DOHH2 (cell line): Measurements from ENCODE around the gene PKD1L1.

Experiments used
- H3F3A ChIP-seq: fragments of 200-600 bp; sonication (generic), shearing (Covaris generic); 2 replicates; pipeline ENCODE4 v1.6.0; 2016; ENCODE audit warnings: antibody characterized with exemption, mild to moderate bottlenecking; ENCODE audit not compliant: control insufficient read depth, insufficient read depth
- H3K27ac ChIP-seq: fragments of 200-600 bp; sonication (generic); 2 replicates; pipeline ENCODE4 v1.5.1; 2014; ENCODE audit warnings: low read depth, mild to moderate bottlenecking, low read length, moderate library complexity
- H3K27me3 ChIP-seq: fragments of 200-600 bp; sonication (generic); 2 replicates; pipeline ENCODE4 v1.6.1; 2014; ENCODE audit warnings: mild to moderate bottlenecking, low read length, mixed read lengths; ENCODE audit not compliant: control insufficient read depth
- H3K36me3 ChIP-seq: fragments of 200-600 bp; sonication (generic); 2 replicates; pipeline ENCODE4 v1.6.1; 2014; ENCODE audit warnings: mild to moderate bottlenecking, low read length, moderate library complexity, mixed read lengths; ENCODE audit not compliant: control insufficient read depth
- H3K4me1 ChIP-seq: fragments of 200-600 bp; sonication (generic); 2 replicates; pipeline ENCODE4 v1.6.1; 2014; ENCODE audit warnings: mild to moderate bottlenecking, low read length, mixed read lengths; ENCODE audit not compliant: control insufficient read depth
- H3K4me2 ChIP-seq: fragments of 200-600 bp; sonication (generic); 2 replicates; pipeline ENCODE4 v1.6.0; 2014; ENCODE audit warnings: mild to moderate bottlenecking, low read length, moderate library complexity
- H3K4me3 ChIP-seq: fragments of 200-600 bp; sonication (generic); 2 replicates; pipeline ENCODE4 v1.5.1; 2014; ENCODE audit warnings: mild to moderate bottlenecking, low read length, mixed read lengths
- H3K79me2 ChIP-seq: fragments of 200-600 bp; sonication (generic); 2 replicates; pipeline ENCODE4 v1.6.1; 2014; ENCODE audit warnings: mild to moderate bottlenecking, low read length, mixed read lengths; ENCODE audit not compliant: control insufficient read depth
- H3K9me2 ChIP-seq: fragments of 200-600 bp; sonication (generic); replicated peaks from 2 replicates; pipeline ENCODE4 v1.6.1; 2014; ENCODE audit warnings: mild to moderate bottlenecking, low read length, mixed read lengths; ENCODE audit not compliant: control insufficient read depth
- H3K9me3 ChIP-seq: fragments of 200-600 bp; sonication (generic); 2 replicates; pipeline ENCODE4 v1.6.1; 2014; ENCODE audit warnings: antibody characterized with exemption, low read length, mixed read lengths; ENCODE audit not compliant: control insufficient read depth, insufficient read depth
- H4K20me1 ChIP-seq: fragments of 200-600 bp; sonication (generic); 2 replicates; pipeline ENCODE4 v1.6.0; 2014; ENCODE audit warnings: low read depth, mild to moderate bottlenecking, antibody characterized with exemption, low read length, moderate library complexity; ENCODE audit not compliant: control insufficient read depth, insufficient read depth
- EZH2phosphoT487 ChIP-seq: fragments of 200-600 bp; sonication (generic); IDR thresholded peaks from 2 replicates; pipeline ENCODE4 v1.6.1; 2017; ENCODE audit warnings: borderline replicate concordance, mild to moderate bottlenecking, antibody characterized with exemption, low read length, moderate library complexity, mixed read lengths
- TF ChIP-seq, protein P1 (sequence below): fragments of 200-600 bp; sonication (generic); IDR thresholded peaks from one replicate; pipeline ENCODE4 v1.5.1; 2014; ENCODE audit warnings: antibody characterized with exemption, mild to moderate bottlenecking, low read depth, low read length; ENCODE audit not compliant: poor library complexity, severe bottlenecking

Gene PKD1L1

DNA sequence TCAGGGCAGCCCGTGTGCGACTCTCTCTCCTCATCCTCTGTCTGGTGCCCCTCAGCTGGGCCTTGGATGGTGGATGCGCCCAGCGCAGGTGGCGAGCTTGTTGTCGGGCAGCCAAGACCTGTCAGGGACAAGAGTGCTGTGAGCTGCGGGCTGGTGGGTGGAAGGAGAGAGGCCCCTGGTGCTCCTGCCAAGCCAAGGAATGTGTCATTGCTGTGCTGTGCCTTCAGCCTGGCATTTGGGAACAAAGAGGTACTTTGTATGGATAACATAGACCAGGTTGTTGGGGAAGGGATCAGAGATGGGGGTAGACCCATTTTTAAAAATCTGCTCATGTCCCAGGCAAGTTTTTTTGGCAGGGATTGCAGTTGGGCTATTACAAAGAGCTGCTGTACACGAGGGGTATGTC lies 120.9 kb downstream of the PKD1L1 start:
- H3K9me2 ChIP-seq, result no peaks in the 10 kb centered on the region
- H3K79me2 ChIP-seq, result no peaks in the 10 kb centered on the region
- TF ChIP-seq, protein P1, sequence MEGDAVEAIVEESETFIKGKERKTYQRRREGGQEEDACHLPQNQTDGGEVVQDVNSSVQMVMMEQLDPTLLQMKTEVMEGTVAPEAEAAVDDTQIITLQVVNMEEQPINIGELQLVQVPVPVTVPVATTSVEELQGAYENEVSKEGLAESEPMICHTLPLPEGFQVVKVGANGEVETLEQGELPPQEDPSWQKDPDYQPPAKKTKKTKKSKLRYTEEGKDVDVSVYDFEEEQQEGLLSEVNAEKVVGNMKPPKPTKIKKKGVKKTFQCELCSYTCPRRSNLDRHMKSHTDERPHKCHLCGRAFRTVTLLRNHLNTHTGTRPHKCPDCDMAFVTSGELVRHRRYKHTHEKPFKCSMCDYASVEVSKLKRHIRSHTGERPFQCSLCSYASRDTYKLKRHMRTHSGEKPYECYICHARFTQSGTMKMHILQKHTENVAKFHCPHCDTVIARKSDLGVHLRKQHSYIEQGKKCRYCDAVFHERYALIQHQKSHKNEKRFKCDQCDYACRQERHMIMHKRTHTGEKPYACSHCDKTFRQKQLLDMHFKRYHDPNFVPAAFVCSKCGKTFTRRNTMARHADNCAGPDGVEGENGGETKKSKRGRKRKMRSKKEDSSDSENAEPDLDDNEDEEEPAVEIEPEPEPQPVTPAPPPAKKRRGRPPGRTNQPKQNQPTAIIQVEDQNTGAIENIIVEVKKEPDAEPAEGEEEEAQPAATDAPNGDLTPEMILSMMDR, result no peak
- TF ChIP-seq EZH2phosphoT487, result no peak
- no peaks in the 10 kb centered on the region for H3K4me1 ChIP-seq
- no peaks in the 10 kb centered on the region for H3K9me3 ChIP-seq
- H3K27ac ChIP-seq, result no peak overlapping the region
- no peaks in the 10 kb centered on the region for H3K36me3 ChIP-seq
- H3K27me3 ChIP-seq, result peaks cover 13% of the 10 kb centered on the region; the same call in 1 of the 2 replicates
- no peaks in the 10 kb centered on the region for H4K20me1 ChIP-seq
- H3K4me2 ChIP-seq, result no peak overlapping the region
- H3K4me3 ChIP-seq, result no peak overlapping the region
- H3F3A ChIP-seq, result no peaks in the 10 kb centered on the region

DNA sequence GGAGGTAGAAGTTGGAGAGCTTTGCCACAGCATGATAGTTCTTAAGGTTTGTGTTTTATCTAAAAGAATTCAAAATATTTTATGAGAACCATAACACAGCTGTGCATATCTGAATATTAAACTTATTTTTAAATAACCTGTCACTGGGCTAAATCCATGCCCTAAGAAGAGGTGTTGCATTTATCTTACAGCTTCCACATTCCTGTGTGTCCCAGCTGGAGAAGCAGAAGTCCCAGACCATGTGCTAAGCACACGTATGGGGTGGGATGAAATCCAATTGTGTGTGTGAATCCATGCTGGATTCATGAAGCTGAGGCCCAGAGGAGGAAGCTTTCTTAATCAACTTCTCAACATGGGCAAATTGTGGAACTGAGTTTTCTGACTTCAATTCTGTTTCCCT lies 121.5 kb downstream of the PKD1L1 start:
- no peaks in the 10 kb centered on the region for H3K9me3 ChIP-seq
- H3K36me3 ChIP-seq, result no peaks in the 10 kb centered on the region
- H3K4me3 ChIP-seq, result no peak overlapping the region
- H3K27ac ChIP-seq, result no peak overlapping the region
- no peaks in the 10 kb centered on the region for H3K79me2 ChIP-seq
- peaks cover 13% of the 10 kb centered on the region; the same call in 1 of the 2 replicates for H3K27me3 ChIP-seq
- no peak for TF ChIP-seq EZH2phosphoT487
- TF ChIP-seq, protein P1, result no peak
- H4K20me1 ChIP-seq, result no peaks in the 10 kb centered on the region
- H3F3A ChIP-seq, result no peaks in the 10 kb centered on the region
- H3K9me2 ChIP-seq, result no peaks in the 10 kb centered on the region
- H3K4me1 ChIP-seq, result no peaks in the 10 kb centered on the region
- no peak overlapping the region for H3K4me2 ChIP-seq

DNA sequence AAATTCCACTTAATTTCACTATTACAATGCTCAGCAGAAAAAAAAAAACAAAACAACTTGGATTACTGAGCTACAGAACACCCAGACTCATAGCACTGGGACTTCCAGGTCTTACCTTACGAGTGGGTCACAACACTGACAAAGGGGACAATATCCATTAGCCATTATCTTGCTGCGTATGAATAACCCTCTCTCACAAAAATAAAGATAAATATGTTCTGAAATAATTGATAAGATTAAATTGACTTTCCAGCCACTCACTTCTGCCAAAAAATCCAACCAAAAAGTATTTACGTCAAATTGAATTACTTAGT lies 128.7 kb downstream of the PKD1L1 start:
- Histone ChIP-seq H3K36me3 (no peaks in the 10 kb centered on the region), H3K27me3 (no peaks in the 10 kb centered on the region), H3F3A (no peaks in the 10 kb centered on the region), H3K4me2 (no peak overlapping the region), H3K9me2 (no peaks in the 10 kb centered on the region), H4K20me1 (no peaks in the 10 kb centered on the region), H3K79me2 (no peaks in the 10 kb centered on the region), H3K4me3 (no peak overlapping the region), H3K27ac (no peak overlapping the region), H3K4me1 (peaks cover 22% of the 10 kb centered on the region), H3K9me3 (no peaks in the 10 kb centered on the region)
- TF ChIP-seq, protein P1, result peak; percentile 44
- TF ChIP-seq EZH2phosphoT487, result no peak
